ENCODE measurements around the gene ABCB1.

GRCh38 chr7:87552351-87552900 lies 48.3 kb downstream of the ABCB1 start:
- TF ChIP-seq, protein P1, sequence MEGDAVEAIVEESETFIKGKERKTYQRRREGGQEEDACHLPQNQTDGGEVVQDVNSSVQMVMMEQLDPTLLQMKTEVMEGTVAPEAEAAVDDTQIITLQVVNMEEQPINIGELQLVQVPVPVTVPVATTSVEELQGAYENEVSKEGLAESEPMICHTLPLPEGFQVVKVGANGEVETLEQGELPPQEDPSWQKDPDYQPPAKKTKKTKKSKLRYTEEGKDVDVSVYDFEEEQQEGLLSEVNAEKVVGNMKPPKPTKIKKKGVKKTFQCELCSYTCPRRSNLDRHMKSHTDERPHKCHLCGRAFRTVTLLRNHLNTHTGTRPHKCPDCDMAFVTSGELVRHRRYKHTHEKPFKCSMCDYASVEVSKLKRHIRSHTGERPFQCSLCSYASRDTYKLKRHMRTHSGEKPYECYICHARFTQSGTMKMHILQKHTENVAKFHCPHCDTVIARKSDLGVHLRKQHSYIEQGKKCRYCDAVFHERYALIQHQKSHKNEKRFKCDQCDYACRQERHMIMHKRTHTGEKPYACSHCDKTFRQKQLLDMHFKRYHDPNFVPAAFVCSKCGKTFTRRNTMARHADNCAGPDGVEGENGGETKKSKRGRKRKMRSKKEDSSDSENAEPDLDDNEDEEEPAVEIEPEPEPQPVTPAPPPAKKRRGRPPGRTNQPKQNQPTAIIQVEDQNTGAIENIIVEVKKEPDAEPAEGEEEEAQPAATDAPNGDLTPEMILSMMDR (IDR thresholded peaks at IDR 0.05 in 4 of 5, conservative IDR thresholded peaks at IDR 0.05 in 1 of 5), result no peak
- no peak for TF ChIP-seq POLR2A (IDR thresholded peaks at IDR 0.05)
